HL-60 (cell line): ENCODE data around the gene SPHKAP.

Experiments used
- POLR2AphosphoS5 ChIP-seq: IDR thresholded peaks from 2 replicates; pipeline ENCODE4 v1.6.1; 2012; ENCODE audit warnings: low read depth
- SPI1 ChIP-seq: IDR thresholded peaks from 2 replicates; pipeline ENCODE4 v1.6.1; 2012; ENCODE audit warnings: low read depth, mild to moderate bottlenecking, borderline replicate concordance
- TF ChIP-seq, protein P1 (sequence below): IDR thresholded peaks from one replicate; pipeline ENCODE4 v1.5.1; 2011; ENCODE audit warnings: low read length, control low read depth, inconsistent platforms; ENCODE audit not compliant: insufficient read depth
- TF ChIP-seq, protein P2 (sequence below): IDR thresholded peaks from 2 replicates; pipeline ENCODE4 v1.6.1; 2012; ENCODE audit warnings: low read depth; ENCODE audit not compliant: insufficient replicate concordance

DNA sequence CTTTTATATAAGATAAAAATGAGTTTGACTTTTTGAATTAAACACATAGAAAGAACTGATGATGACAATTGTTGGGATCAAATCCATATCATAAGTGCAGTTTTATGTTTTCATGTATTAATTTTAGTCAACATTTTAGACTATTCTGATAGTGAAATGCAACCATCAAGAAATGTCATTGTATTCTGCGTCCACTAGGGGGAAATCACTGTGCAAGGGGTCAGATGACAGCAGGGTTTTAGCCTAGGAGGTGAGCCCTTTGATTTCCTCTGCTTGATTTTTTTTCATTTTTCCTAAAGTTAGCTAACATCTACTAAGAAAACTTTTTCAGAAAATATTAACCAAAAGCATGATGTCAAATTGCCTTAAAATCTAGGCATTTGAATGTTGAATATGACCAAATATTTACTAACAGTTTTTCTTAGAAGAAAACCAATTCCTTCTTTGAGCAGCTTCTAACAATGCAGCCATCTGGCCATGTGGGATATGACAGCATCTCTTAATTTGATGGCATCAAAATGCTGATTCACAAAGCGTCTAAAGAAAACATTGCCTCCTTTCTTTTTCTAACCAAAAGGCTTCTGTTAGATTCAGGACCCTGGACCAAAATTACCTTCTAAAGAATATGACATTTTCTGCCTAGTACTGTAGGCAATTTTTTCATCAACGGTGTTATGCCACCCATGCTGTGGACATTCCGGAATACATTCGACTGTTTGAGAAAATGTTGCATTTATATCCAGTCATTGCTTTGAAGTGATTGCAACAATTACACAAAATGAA is 141.5 kb downstream of the SPHKAP start:
- TF ChIP-seq POLR2AphosphoS5 = no peak
- TF ChIP-seq, protein P1, sequence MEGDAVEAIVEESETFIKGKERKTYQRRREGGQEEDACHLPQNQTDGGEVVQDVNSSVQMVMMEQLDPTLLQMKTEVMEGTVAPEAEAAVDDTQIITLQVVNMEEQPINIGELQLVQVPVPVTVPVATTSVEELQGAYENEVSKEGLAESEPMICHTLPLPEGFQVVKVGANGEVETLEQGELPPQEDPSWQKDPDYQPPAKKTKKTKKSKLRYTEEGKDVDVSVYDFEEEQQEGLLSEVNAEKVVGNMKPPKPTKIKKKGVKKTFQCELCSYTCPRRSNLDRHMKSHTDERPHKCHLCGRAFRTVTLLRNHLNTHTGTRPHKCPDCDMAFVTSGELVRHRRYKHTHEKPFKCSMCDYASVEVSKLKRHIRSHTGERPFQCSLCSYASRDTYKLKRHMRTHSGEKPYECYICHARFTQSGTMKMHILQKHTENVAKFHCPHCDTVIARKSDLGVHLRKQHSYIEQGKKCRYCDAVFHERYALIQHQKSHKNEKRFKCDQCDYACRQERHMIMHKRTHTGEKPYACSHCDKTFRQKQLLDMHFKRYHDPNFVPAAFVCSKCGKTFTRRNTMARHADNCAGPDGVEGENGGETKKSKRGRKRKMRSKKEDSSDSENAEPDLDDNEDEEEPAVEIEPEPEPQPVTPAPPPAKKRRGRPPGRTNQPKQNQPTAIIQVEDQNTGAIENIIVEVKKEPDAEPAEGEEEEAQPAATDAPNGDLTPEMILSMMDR = peak; percentile 35
- TF ChIP-seq, protein P2, sequence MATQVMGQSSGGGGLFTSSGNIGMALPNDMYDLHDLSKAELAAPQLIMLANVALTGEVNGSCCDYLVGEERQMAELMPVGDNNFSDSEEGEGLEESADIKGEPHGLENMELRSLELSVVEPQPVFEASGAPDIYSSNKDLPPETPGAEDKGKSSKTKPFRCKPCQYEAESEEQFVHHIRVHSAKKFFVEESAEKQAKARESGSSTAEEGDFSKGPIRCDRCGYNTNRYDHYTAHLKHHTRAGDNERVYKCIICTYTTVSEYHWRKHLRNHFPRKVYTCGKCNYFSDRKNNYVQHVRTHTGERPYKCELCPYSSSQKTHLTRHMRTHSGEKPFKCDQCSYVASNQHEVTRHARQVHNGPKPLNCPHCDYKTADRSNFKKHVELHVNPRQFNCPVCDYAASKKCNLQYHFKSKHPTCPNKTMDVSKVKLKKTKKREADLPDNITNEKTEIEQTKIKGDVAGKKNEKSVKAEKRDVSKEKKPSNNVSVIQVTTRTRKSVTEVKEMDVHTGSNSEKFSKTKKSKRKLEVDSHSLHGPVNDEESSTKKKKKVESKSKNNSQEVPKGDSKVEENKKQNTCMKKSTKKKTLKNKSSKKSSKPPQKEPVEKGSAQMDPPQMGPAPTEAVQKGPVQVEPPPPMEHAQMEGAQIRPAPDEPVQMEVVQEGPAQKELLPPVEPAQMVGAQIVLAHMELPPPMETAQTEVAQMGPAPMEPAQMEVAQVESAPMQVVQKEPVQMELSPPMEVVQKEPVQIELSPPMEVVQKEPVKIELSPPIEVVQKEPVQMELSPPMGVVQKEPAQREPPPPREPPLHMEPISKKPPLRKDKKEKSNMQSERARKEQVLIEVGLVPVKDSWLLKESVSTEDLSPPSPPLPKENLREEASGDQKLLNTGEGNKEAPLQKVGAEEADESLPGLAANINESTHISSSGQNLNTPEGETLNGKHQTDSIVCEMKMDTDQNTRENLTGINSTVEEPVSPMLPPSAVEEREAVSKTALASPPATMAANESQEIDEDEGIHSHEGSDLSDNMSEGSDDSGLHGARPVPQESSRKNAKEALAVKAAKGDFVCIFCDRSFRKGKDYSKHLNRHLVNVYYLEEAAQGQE = peak; percentile 70
- TF ChIP-seq SPI1 = no peak
